ENCODE data around the gene SLC16A4.
"Not testable (repeated sequence)": the region's sequence is repeated elsewhere in the genome, so short reads cannot be mapped to it uniquely, and the experiment has no call there.

GRCh38 chr1:110439873-110440272, 49.0 kb upstream of the SLC16A4 start:
- TF ChIP-seq, protein P1, sequence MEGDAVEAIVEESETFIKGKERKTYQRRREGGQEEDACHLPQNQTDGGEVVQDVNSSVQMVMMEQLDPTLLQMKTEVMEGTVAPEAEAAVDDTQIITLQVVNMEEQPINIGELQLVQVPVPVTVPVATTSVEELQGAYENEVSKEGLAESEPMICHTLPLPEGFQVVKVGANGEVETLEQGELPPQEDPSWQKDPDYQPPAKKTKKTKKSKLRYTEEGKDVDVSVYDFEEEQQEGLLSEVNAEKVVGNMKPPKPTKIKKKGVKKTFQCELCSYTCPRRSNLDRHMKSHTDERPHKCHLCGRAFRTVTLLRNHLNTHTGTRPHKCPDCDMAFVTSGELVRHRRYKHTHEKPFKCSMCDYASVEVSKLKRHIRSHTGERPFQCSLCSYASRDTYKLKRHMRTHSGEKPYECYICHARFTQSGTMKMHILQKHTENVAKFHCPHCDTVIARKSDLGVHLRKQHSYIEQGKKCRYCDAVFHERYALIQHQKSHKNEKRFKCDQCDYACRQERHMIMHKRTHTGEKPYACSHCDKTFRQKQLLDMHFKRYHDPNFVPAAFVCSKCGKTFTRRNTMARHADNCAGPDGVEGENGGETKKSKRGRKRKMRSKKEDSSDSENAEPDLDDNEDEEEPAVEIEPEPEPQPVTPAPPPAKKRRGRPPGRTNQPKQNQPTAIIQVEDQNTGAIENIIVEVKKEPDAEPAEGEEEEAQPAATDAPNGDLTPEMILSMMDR (conservative IDR thresholded peaks at IDR 0.05), result not testable (repeated sequence)
- not testable (repeated sequence) for TF ChIP-seq ZFX (IDR thresholded peaks at IDR 0.05)

Measured in C4-2B (cell line).